BJ (cell line): ENCODE results near the gene RNASE2. TPM values are rescaled to one million over a fixed set of nuclear protein-coding genes. Genes with fewer than 3 reads are reported as not detected.

ENCODE experiments used
- CTCF ChIA-PET: fragments of 350-600 bp; formaldehyde crosslinking; extraction: SDS; loops from one replicate; lab custom pipeline; 2021; ENCODE audit warnings: antibody characterized with exemption, inconsistent platforms; lab: Yijun Ruan, JAX
- POLR2A ChIA-PET: fragments of 300-600 bp; sonication (Branson Sonifier 250); formaldehyde crosslinking; extraction: SDS; loops from one replicate; lab custom pipeline; 2021; ENCODE audit warnings: antibody characterized with exemption; lab: Charles Lee
- DNase-seq: peaks from one replicate; pipeline ENCODE4 v3.0.0-alpha.2; 2011; ENCODE audit warnings: low read depth
- H3K27me3 ChIP-seq: 2 replicates; pipeline ENCODE4 v1.6.0; 2011; ENCODE audit warnings: low read length; ENCODE audit not compliant: control insufficient read depth, insufficient read depth
- H3K36me3 ChIP-seq: 2 replicates; pipeline ENCODE4 v1.5.1; 2011; ENCODE audit warnings: low read length; ENCODE audit not compliant: control insufficient read depth, insufficient read depth
- H3K4me3 ChIP-seq: 2 replicates; pipeline ENCODE4 v1.5.1; 2011; ENCODE audit warnings: low read depth, mild to moderate bottlenecking, control low read depth, low read length
- CTCF ChIP-seq: IDR thresholded peaks from 2 replicates; pipeline ENCODE4 v1.5.1; 2011; ENCODE audit warnings: low read depth, mild to moderate bottlenecking, control low read depth, inconsistent platforms, low read length, moderate library complexity; ENCODE audit not compliant: insufficient read depth
- polyA plus RNA-seq: library from polyadenylated mRNA; depleted of rRNA; stranded (reverse); fragments of >200 nt; gene quantifications from 2 replicates; pipeline ENCODE4 v1.2.3, GENCODE V29; 2011

RNASE2 gene
- polyA plus RNA-seq, 1 experiment, result not detected

GRCh38 chr14:20997564-20997963 is 42.3 kb downstream of the RNASE2 start:
- CTCF ChIA-PET, result interaction anchor here (0.7 to 3.3 kb wide), 7 partner anchors 9 to 142 kb away, joined by 3 to 24 read pairs (median 5); no protein-coding TSS in a partner anchor
- DNase-seq, result no peak
- Histone ChIP-seq H3K36me3 (peaks cover 15% of the 10 kb centered on the region), H3K27me3 (no peaks in the 10 kb centered on the region), H3K4me3 (no peak overlapping the region)
- POLR2A ChIA-PET, result no interaction called here
- no peak for TF ChIP-seq CTCF

GRCh38 chr14:20998139-20998538 is 42.9 kb downstream of the RNASE2 start:
- ChIA-PET POLR2A (interaction anchor here (0.9 kb wide), 1 partner anchor 16 kb away, joined by 3 read pairs; no protein-coding TSS in a partner anchor), CTCF (interaction anchor here (0.7 to 3.3 kb wide), 8 partner anchors 8 to 142 kb away, joined by 3 to 24 read pairs (median 4); no protein-coding TSS in a partner anchor)
- no peak for TF ChIP-seq CTCF

GRCh38 chr14:20998674-20999366 is 43.5 kb downstream of the RNASE2 start, which contains the start of gene SLC39A2:
TSS of gene SLC39A2 (plus strand) at chr14:20999293. CDS start at chr14:20999447, 154 bp downstream.
- ChIA-PET CTCF (interaction anchor here (0.8 to 3.3 kb wide), 10 partner anchors 7 to 136 kb away, joined by 3 to 24 read pairs (median 4); no protein-coding TSS in a partner anchor), POLR2A (interaction anchor here (0.9 kb wide), 1 partner anchor 16 kb away, joined by 3 read pairs; no protein-coding TSS in a partner anchor)
- Histone ChIP-seq H3K27me3 (no peaks in the 10 kb centered on the region), H3K36me3 (peaks cover 15% of the 10 kb centered on the region), H3K4me3 (no peak within 1 kb of the TSS)
- no peak for TF ChIP-seq CTCF
- DNase-seq, result peak; percentile 37

More at GRCh38 chr14:20998139-20998538, 42.9 kb downstream of the RNASE2 start:
- no peak for DNase-seq
- Histone ChIP-seq H3K36me3 (peaks cover 15% of the 10 kb centered on the region), H3K27me3 (no peaks in the 10 kb centered on the region), H3K4me3 (no peak overlapping the region)

- peaks cover 12% of the 10 kb centered on the region for H3K36me3 ChIP-seq
- ChIA-PET CTCF (interaction anchor here (1.1 to 7.4 kb wide), 8 partner anchors 9 to 93 kb away, joined by 3 to 82 read pairs (median 10); no protein-coding TSS in a partner anchor), POLR2A (no interaction called here)
- H3K4me3 ChIP-seq, result no peak overlapping the region
- H3K27me3 ChIP-seq, result no peaks in the 10 kb centered on the region
- TF ChIP-seq CTCF, result no peak
- no peak for DNase-seq
Measured at GRCh38 chr14:20999591-20999990, 44.3 kb downstream of the RNASE2 start.

GRCh38 chr14:21001218-21001617 is 45.9 kb downstream of the RNASE2 start:
- CTCF ChIA-PET, result interaction anchor here (1.2 to 7.4 kb wide), 4 partner anchors 13 to 46 kb away, joined by 3 to 82 read pairs (median 6); no protein-coding TSS in a partner anchor
- H3K27me3 ChIP-seq, result no peaks in the 10 kb centered on the region
- no peak overlapping the region for H3K4me3 ChIP-seq
- POLR2A ChIA-PET, result no interaction called here
- H3K36me3 ChIP-seq, result peaks cover 6% of the 10 kb centered on the region
- DNase-seq, result no peak
- no peak for TF ChIP-seq CTCF
